Measurements from ENCODE around the gene IFI30. TPM values are rescaled to one million over a fixed set of nuclear protein-coding genes. Genes with fewer than 3 reads are reported as not detected.
"Not testable (repeated sequence)": the region's sequence is repeated elsewhere in the genome, so short reads cannot be mapped to it uniquely, and the experiment has no call there.

Gene IFI30
- total RNA-seq, 8 experiments from 2014 or later, result 0.09 to 163 (median 3.1) TPM

DNA sequence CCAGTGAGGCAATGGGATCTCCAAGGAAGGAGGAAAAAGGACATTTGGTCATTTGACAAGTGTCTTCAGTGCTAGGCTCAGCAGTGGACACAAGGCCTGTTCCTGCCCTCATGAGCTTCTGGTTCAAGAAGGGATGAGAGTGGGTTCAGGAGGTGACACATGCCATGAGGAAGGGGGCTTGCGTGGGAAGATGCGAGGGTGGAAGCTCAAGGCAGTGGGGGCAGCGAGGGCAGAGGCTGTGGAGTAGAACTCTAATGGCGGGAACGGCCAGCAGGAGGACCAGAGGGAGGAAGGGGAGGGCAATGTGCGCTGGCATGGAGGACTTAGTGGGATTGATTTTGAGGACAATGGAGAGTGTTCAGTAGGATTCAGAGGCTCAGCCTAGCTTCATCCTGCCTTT lies 17.3 kb upstream of the IFI30 start:
- H3K4me3 ChIP-seq, result no peak overlapping the region
- ATAC-seq (replicated peaks in 6 of 8), result no peak
- 87 to 100% (median 93%) methylated on average over 2 to 4 of the region's 6 CpGs; no CpG with 5 or more reads in 6 of the 10 experiments for WGBS, 10 experiments
- in situ Hi-C loops (cut with MboI; ENCODE audit: low pct_unique_long_range_greater_than_20kb in 2 of 9, low sequenced_read_pairs in 9 of 9, unreplicated experiment in 9 of 9), result no loop called here
- H3K4me1 ChIP-seq (replicated peaks in 1 of 2), result peaks cover 17 to 30% of the 10 kb centered on the region in 2 donors
- no peak overlapping the region for H3K27ac ChIP-seq

DNA sequence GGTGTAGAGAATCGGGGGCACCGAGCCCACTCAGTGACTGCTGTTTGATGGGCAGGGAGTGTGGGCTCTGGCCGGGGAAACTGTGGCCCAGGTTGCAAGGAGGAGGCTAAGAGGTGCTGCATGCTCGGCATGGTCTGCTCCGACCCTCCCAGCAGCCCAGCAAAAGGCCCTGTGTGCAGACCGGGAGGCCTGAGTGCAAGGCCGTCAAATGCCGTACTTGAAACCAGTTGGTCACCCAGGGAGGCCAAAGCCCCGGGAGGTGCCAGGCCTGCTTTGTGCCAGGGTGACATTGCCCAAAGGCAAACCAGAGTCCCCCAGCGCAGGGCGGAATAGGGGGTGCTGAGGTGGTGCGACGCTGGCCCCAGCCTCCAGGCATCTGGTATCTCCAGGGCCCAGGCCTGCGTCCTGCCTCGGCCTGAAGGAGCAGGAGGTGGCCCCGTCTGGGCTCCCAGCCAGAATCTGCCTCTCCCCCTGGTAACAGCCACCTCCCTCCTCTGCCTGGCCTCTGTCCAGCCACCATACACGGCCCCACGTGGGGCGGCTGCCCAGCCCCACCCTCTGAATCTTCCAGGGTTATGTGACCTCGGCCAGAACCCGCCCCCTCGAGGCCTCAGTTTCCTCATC lies 16.7 kb upstream of the IFI30 start:
- Histone ChIP-seq H3K4me1 (replicated peaks in 1 of 2) (peaks cover 22 to 31% of the 10 kb centered on the region in 2 donors), H3K4me3 (no peak overlapping the region), H3K27ac (peak overlapping the region; percentile 13 to 54)
- peak in 6 of 8 experiments; percentile 3 to 18 (median 10) for ATAC-seq (replicated peaks in 6 of 8)
- WGBS, 10 experiments, result 51 to 100% methylated on average over 3 to 7 of the region's 22 CpGs; no CpG with 5 or more reads in 8 of the 10 experiments
- in situ Hi-C loops (cut with MboI; ENCODE audit: low pct_unique_long_range_greater_than_20kb in 2 of 9, low sequenced_read_pairs in 9 of 9, unreplicated experiment in 9 of 9), result no loop called here

DNA sequence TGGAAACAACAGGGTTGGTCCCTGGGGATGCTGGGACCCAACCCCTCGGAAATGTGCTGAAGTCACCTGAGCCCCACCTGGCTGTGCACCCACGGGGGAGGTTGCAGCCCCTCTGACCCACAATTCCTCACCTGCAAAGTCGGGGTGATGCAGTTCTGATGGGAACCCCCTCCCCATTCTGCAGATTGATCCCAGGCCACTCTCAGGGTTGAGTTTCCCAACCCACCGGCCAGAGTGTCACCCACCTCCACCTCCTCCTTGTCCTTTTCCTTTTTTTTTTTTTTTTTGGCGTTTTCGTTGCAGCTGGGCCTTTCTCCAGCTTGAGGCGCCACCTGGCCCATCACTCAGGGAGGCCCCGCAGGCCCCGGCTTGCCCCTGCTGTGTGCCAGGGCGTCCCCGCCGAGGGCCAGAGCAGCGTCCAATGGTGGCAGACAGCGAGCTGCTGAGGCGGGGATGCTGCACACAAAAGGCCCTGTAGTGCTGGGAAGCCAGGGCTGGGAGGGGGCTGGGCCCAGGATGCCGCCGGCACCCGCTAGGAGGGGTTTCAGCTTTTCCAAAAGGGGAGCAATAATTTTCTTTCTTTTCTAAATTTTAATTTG lies 16.0 kb upstream of the IFI30 start:
- peak in 5 of 8 experiments; percentile 39 to 51 (median 46) for ATAC-seq (replicated peaks in 6 of 8)
- Histone ChIP-seq H3K4me3 (peak overlapping the region in 2 of 5 donors; percentile 2 to 3), H3K27ac (peak overlapping the region; percentile 13 to 54), H3K4me1 (replicated peaks in 1 of 2) (peaks cover 22 to 29% of the 10 kb centered on the region in 2 donors)
- in situ Hi-C loops (cut with MboI; ENCODE audit: low pct_unique_long_range_greater_than_20kb in 2 of 9, low sequenced_read_pairs in 9 of 9, unreplicated experiment in 9 of 9), result no loop called here
- 0 to 100% (median 20%) methylated on average over 1 to 13 of the region's 18 CpGs; no CpG with 5 or more reads in 3 of the 10 experiments for WGBS, 10 experiments

DNA sequence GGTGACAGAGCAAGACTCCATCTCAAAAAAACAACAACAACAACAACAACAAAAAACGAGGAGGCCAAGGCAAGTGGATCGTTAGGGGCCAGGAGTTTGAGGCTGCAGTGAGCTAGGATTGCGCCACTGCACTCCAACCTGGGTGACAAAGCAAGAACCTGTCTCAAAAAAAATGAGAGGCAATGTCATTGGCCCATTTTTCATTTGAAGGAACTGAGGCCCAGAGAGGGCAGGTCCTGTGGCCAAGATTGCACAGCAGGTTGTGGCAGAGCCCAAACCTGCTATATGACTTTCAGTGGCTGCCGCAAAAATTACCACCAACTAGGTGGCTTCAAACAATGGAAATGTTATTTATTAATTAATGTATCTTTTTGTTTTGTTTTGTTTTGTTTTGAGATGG lies 15.1 kb upstream of the IFI30 start:
- Histone ChIP-seq H3K27ac (peak overlapping the region in 1 of 2 donors; percentile 54), H3K4me1 (replicated peaks in 1 of 2) (peaks cover 22 to 29% of the 10 kb centered on the region in 2 donors), H3K4me3 (no peak overlapping the region)
- 60 to 100% (median 76%) methylated on average over 1 to 4 of the region's 4 CpGs; no CpG with 5 or more reads in 4 of the 10 experiments for WGBS, 10 experiments
- in situ Hi-C loops (cut with MboI; ENCODE audit: low pct_unique_long_range_greater_than_20kb in 2 of 9, low sequenced_read_pairs in 9 of 9, unreplicated experiment in 9 of 9), result no loop called here
- no peak for ATAC-seq (replicated peaks in 6 of 8)

DNA sequence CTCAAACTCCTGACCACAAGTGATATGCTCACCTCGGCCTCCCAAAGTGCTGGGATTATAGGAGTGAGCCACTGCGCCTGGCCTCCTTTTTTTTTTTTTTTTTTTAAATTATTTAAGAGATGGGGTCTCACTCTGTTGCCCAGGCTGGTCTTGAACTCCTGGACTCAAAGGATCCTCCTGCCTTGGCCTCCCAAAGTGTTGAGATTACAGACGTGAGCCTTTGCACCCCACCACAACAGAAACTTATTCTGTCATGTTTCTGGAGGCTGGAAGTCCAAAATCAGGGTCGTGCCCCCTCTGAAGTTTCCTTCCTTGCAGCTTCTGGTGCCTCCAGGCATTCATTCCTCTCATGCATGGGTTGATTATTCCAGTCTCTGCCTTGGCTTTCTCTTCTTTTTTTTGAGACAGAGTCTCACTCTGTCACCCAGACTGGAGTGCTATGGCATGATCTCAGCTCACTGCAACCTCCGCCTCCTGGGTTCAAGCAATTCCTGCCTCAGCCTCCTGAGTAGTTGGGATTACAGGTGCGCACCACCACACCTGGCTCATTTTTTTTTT lies 14.5 kb upstream of the IFI30 start:
- in situ Hi-C loops (cut with MboI; ENCODE audit: low pct_unique_long_range_greater_than_20kb in 2 of 9, low sequenced_read_pairs in 9 of 9, unreplicated experiment in 9 of 9); ATAC-seq (replicated peaks in 6 of 8); H3K27ac ChIP-seq; H3K4me3 ChIP-seq: not testable (repeated sequence)
- 78 to 100% (median 93%) methylated on average over 1 to 4 of the region's 6 CpGs; no CpG with 5 or more reads in 2 of the 10 experiments for WGBS, 10 experiments
- peaks cover 22 to 29% of the 10 kb centered on the region in 2 donors for H3K4me1 ChIP-seq (replicated peaks in 1 of 2)

DNA sequence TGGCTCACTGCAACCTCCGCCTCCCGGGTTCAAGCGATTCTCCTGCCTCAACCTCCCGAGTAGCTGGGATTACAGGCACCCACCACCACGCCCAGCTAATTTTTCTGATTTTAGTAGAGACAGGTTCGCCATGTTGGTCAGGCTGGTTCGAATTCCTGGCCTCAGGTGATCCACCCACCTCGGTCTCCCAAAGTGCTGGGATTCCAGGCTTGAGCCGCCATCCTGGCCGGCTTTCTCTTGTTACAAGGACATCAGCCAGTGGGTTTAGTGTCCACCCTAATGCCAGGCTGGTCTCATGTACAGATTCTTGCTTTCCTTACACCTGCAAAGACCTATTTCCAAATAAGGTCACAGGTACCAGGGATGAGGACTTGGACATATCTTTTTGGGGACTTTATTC lies 13.8 kb upstream of the IFI30 start:
- Histone ChIP-seq H3K4me3 (no peak overlapping the region), H3K27ac (no peak overlapping the region), H3K4me1 (replicated peaks in 1 of 2) (peaks cover 22 to 27% of the 10 kb centered on the region in 2 donors)
- no peak for ATAC-seq (replicated peaks in 6 of 8)
- in situ Hi-C loops (cut with MboI; ENCODE audit: low pct_unique_long_range_greater_than_20kb in 2 of 9, low sequenced_read_pairs in 9 of 9, unreplicated experiment in 9 of 9), result no loop called here
- 92 to 100% methylated on average over 3 to 4 of the region's 10 CpGs; no CpG with 5 or more reads in 8 of the 10 experiments for WGBS, 10 experiments

DNA sequence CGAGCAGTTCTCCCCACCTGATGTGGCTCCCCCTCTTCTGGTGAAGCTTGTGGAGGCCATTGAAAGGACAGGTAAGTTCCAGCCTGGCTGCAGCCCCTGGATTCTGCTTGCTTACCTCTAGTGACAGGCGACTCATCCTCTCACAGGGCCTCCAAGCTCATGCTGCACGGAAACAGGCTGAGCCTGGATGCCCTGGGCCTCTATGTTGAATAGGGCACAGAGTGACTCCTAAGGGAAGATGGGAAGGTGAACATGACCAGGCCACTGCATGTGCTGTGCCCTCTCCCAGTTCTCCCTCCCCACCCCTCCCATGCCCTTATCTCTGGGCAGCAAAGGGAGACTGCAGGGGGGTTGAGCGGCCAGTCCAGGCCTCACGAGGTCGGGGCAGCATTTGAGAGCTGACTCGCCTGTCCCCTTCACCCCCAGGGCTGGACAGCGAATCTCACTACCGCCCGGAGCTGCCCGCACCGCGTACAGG lies 13.1 kb upstream of the IFI30 start:
- in situ Hi-C loops (cut with MboI; ENCODE audit: low pct_unique_long_range_greater_than_20kb in 2 of 9, low sequenced_read_pairs in 9 of 9, unreplicated experiment in 9 of 9), result no loop called here
- 80% methylated on average over 1 of the region's 13 CpGs; no CpG with 5 or more reads in 9 of the 10 experiments for WGBS, 10 experiments
- peaks cover 22 to 27% of the 10 kb centered on the region in 2 donors for H3K4me1 ChIP-seq (replicated peaks in 1 of 2)
- peak overlapping the region in 1 of 2 donors; percentile 54 for H3K27ac ChIP-seq
- H3K4me3 ChIP-seq, result peak overlapping the region in 1 of 5 donors; percentile 37
- no peak for ATAC-seq (replicated peaks in 6 of 8)

DNA sequence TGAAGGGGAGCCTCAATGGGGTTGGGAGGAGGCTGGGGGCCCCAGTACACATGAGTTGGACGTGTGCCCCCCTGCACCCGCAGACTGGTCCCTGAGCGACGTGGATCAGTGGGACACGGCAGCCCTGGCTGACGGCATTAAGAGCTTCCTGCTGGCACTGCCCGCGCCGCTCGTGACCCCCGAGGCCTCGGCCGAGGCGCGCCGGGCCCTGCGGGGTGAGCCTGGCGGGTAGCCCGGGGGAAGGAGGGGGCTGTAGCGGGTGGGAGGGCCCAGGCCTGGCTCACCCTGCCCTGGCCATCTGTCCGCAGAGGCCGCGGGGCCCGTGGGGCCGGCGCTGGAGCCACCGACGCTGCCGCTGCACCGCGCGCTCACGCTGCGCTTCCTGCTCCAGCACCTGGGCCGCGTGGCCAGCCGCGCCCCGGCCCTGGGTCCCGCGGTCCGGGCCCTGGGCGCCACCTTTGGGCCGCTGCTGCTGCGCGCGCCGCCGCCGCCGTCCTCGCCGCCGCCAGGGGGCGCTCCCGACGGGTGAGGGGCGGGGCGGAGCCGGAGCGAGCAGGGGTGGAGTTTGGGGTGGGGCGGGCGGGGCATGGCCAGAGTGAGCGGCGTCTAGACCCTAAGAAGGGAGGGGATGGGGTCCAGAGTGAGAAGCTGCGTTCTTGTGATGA lies 12.5 kb upstream of the IFI30 start:
- in situ Hi-C loops (cut with MboI; ENCODE audit: low pct_unique_long_range_greater_than_20kb in 2 of 9, low sequenced_read_pairs in 9 of 9, unreplicated experiment in 9 of 9), result no loop called here
- no CpG with 5 or more reads among the region's 66 CpGs for WGBS, 10 experiments
- Histone ChIP-seq H3K27ac (peak overlapping the region; percentile 52 to 54), H3K4me1 (replicated peaks in 1 of 2) (peaks cover 22 to 27% of the 10 kb centered on the region in 2 donors), H3K4me3 (peak overlapping the region in 3 of 5 donors; percentile 21 to 37 (median 21))
- ATAC-seq (replicated peaks in 6 of 8), result peak; percentile 48 to 83 (median 75)

DNA sequence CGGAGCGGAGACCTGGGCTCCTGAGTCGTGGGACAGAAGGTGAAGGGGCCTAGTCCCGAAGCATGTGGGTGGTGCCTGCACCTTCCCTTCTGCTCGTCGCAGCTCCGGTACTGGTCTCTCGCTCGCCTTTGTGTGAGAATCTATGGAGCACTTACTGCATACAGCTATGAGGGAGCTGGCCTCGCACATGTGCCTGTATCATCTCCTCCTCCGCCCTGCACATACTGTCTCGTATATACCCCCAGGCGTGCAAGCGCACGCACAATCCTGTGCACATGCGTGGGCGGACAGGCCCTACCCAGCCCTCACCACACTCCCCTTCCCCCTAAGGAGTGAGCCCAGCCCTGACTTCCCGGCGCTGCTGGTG lies 12.0 kb upstream of the IFI30 start:
- ATAC-seq (replicated peaks in 6 of 8), result peak in 3 of 8 experiments; percentile 3 to 37 (median 4)
- in situ Hi-C loops (cut with MboI; ENCODE audit: low pct_unique_long_range_greater_than_20kb in 2 of 9, low sequenced_read_pairs in 9 of 9, unreplicated experiment in 9 of 9), result no loop called here
- H3K27ac ChIP-seq, result no peak overlapping the region
- peaks cover 22 to 26% of the 10 kb centered on the region in 2 donors for H3K4me1 ChIP-seq (replicated peaks in 1 of 2)
- H3K4me3 ChIP-seq, result peak overlapping the region in 1 of 5 donors; percentile 37
- WGBS, 10 experiments, result 60% methylated on average over 4 of the region's 19 CpGs; no CpG with 5 or more reads in 9 of the 10 experiments

DNA sequence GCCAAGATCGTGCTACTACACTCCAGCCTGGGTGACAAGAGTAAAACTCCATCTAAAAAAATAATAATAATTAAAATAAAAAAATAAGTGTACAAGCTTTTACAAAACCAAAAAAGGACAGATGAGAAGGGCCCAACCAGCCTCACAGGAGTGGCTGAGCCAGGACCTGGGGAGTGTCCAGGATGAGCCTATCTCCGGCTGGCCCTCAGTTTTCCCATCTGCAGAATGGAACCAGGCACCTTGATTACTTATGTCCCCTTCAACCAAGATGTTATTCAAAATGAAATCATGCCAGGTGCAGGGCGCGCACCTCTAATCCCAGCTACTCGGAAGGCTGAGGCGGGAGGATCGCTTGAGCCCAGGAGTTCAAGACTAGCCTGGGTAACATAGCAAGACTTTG lies 9.5 kb upstream of the IFI30 start:
- no peak overlapping the region for H3K27ac ChIP-seq
- ATAC-seq (replicated peaks in 6 of 8), result no peak
- H3K4me1 ChIP-seq (replicated peaks in 1 of 2), result peaks cover 10 to 12% of the 10 kb centered on the region in 2 donors
- no peak overlapping the region for H3K4me3 ChIP-seq
- 82 to 100% (median 97%) methylated on average over 1 to 7 of the region's 7 CpGs; no CpG with 5 or more reads in 1 of the 10 experiments for WGBS, 10 experiments
- in situ Hi-C loops (cut with MboI; ENCODE audit: low pct_unique_long_range_greater_than_20kb in 2 of 9, low sequenced_read_pairs in 9 of 9, unreplicated experiment in 9 of 9), result no loop called here

DNA sequence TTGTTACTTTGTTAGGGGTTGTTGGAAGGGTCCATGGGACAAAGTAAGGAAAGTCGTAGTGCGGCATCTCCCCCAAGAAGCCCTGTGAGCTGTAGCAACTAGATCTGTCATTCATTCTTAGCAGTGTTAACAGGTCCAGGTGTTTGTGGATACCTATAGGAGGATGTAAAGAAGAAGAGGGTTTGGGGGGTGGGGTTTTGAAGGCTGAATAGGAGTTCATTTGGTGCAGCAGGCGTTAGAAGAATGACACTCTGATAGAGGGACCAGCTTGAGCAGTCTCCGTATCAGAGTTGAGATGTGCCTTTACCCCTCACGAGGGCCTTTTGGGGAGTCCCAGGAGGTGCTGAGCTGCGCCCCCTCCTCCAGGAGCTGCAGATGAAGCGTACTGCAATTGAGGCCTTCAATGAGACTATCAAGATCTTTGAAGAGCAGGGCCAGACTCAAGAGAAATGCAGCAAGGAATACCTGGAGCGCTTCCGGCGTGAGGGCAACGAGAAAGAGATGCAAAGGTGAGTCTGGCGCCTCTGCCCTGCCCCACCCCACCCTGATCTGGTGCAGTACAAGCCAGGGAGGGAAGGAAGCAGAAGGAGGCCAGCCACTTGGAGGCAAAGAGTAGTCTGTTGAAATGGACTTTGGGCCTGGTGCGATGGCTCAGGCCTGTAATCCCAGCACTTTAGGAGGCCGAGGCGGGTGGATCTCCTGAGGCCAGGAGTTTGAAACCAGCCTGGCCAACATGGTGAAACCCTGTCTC lies 7.6 kb upstream of the IFI30 start:
- no peak for ATAC-seq (replicated peaks in 6 of 8)
- Histone ChIP-seq H3K4me1 (replicated peaks in 1 of 2) (peaks cover 8% of the 10 kb centered on the region in 2 donors), H3K4me3 (no peak overlapping the region), H3K27ac (no peak overlapping the region)
- in situ Hi-C loops (cut with MboI; ENCODE audit: low pct_unique_long_range_greater_than_20kb in 2 of 9, low sequenced_read_pairs in 9 of 9, unreplicated experiment in 9 of 9), result no loop called here
- WGBS, 10 experiments, result 83 to 100% (median 97%) methylated on average over 1 to 10 of the region's 15 CpGs

DNA sequence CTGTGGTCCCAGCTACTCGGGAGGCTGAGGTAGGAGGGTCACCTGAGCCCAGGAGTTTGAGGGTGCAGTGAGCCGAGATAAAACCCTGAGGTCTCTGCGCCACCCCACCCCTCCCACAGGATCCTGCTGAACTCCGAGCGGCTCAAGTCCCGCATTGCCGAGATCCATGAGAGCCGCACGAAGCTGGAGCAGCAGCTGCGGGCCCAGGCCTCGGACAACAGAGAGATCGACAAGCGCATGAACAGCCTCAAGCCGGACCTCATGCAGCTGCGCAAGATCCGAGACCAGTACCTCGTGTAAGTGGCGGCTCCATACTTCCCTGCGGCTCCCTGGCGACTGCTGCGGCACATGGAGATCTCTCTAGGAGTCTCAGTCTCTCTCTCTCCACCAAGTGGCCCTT lies 6.6 kb upstream of the IFI30 start:
- no peak overlapping the region for H3K4me3 ChIP-seq
- no peak for ATAC-seq (replicated peaks in 6 of 8)
- in situ Hi-C loops (cut with MboI; ENCODE audit: low pct_unique_long_range_greater_than_20kb in 2 of 9, low sequenced_read_pairs in 9 of 9, unreplicated experiment in 9 of 9), result no loop called here

More for the DNA sequence above, 6.6 kb upstream of the IFI30 start:
- Histone ChIP-seq H3K27ac (no peak overlapping the region), H3K4me1 (replicated peaks in 1 of 2) (no peaks in the 10 kb centered on the region)
- 100% methylated on average over 2 to 4 of the region's 21 CpGs; no CpG with 5 or more reads in 7 of the 10 experiments for WGBS, 10 experiments

Data from motor neuron (in vitro differentiated cells).